GM10266 (cell line): ENCODE measurements around the gene ELOVL2.

Source experiments
- DNase-seq: peaks from one replicate; pipeline ENCODE4 v3.0.0; 2012; ENCODE audit errors: extremely low spot score
- TF ChIP-seq, protein P1 (sequence below): IDR thresholded peaks from 2 replicates; pipeline ENCODE4 v1.5.1; 2012; ENCODE audit warnings: mild to moderate bottlenecking, low read depth; ENCODE audit not compliant: control insufficient read depth, insufficient read depth; ENCODE audit errors: missing control alignments

The ELOVL2 gene

DNA sequence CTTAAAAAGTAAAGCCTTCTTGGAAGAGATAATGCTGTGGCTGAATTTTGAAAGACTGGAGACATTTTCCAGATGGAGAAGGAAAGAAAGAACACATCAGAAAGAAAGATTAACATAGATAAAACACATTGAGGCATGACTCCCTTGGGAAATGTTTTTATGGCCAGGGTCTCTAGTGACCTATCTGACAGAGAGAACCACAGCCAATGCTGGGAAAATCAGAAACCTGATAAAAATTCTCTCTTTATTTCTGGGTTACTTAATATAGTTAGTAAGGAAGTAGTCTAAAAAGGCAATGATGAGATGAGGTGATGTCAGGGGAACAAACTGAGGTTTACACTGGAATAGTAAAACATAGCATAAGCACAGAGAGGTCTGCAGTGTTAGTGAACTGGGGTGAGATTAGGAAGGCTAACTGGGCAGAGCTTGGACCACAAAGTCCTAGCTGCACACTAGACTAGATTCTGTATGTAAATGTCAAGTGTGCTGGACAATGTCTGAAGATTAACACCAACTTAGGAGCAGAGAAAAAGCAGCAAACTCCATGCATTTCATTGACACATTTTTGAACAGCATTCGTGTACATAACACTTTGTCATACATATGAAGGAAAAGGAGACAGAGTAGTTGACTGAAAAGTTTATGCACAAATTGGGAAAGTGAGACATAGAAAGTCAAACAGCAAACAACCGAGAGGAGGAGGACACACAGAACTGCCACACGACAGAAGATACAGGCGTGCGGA, 31.0 kb downstream of the ELOVL2 start:
- TF ChIP-seq, protein P1, sequence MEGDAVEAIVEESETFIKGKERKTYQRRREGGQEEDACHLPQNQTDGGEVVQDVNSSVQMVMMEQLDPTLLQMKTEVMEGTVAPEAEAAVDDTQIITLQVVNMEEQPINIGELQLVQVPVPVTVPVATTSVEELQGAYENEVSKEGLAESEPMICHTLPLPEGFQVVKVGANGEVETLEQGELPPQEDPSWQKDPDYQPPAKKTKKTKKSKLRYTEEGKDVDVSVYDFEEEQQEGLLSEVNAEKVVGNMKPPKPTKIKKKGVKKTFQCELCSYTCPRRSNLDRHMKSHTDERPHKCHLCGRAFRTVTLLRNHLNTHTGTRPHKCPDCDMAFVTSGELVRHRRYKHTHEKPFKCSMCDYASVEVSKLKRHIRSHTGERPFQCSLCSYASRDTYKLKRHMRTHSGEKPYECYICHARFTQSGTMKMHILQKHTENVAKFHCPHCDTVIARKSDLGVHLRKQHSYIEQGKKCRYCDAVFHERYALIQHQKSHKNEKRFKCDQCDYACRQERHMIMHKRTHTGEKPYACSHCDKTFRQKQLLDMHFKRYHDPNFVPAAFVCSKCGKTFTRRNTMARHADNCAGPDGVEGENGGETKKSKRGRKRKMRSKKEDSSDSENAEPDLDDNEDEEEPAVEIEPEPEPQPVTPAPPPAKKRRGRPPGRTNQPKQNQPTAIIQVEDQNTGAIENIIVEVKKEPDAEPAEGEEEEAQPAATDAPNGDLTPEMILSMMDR: no peak
- DNase-seq: no peak

DNA sequence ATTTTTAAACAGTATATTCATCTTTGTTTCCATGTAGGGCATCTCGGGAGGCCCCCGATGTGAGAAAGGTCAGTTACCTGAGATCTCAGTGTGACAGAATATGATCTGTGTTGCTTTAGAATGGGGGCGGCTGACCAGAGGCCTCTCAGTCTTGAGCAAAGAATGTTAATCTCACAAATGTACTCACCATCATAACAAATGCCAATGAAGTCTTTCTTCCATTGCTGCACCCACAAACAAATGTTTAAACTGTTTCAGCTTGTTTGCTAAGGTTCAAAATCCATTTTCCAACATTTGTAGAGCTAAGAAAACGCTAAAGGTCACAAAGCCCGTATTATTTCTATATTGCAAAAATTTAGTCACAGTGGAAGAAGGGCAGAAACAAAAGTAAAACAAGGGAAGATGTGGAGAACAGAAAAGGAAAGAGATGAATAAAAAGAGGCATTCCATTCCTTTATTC, 31.8 kb downstream of the ELOVL2 start:
- DNase-seq: no peak
- TF ChIP-seq, protein P1: no peak

DNA sequence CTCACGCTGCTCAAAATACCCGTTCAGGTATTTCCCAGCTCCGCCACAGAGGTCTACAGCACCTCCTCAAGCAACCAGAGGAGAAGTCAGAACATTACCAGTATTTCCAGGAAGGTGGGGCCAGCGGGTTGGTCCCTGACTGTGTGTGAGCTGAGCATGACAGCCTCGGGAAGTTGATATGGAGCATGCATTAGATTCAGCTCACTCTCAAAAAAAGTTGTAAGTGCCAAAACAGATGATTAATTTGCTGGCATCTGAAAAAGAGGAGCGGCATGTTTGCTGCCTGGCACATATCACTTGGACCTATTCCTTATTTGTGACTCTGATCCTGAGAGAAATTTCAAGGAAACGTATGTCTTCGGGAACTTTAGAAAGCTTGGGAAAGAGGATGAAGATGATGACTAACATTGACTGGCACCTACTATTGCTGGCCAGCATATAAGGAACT, 32.3 kb downstream of the ELOVL2 start:
- TF ChIP-seq, protein P1: no peak
- DNase-seq: no peak

DNA sequence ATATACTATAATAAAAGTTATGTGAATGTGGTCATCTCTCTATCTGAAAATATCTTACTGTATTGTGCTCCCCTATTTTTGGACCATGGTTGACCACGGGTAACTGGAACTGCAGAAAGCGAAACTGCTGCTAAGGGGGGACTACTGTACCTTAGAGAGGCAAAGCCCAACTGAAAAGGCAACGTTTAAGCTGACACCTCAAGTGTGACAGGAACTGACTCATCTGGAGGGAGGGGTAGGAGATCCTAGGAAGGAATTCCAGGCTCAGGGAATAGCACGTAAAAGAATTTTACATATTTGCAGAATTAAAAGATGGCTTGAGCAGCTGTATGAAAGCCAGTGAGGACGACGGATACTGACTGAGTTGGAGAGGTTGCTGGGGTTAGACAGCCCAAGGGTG, 34.8 kb downstream of the ELOVL2 start:
- TF ChIP-seq, protein P1: no peak
- DNase-seq: peak; percentile 10

DNA sequence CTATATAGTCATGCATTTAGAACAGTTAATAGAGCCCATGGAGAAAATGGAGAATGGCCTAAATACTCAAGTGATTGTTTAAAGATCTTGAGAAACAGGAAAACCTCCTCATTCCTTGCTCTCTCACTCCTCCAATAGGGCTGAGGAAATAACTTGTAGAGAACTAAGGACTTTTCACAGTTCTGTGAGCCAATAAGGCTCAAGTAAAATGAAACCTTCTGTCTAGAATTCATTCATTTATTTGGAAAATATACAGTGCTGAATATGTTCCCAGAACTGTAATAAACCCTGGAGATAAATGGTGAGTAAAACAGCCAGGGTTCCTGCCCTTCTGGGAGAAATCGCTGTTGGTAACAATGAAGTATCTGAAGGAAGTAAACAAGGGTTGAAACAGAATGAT, 35.3 kb downstream of the ELOVL2 start:
- TF ChIP-seq, protein P1: no peak
- no peak for DNase-seq

DNA sequence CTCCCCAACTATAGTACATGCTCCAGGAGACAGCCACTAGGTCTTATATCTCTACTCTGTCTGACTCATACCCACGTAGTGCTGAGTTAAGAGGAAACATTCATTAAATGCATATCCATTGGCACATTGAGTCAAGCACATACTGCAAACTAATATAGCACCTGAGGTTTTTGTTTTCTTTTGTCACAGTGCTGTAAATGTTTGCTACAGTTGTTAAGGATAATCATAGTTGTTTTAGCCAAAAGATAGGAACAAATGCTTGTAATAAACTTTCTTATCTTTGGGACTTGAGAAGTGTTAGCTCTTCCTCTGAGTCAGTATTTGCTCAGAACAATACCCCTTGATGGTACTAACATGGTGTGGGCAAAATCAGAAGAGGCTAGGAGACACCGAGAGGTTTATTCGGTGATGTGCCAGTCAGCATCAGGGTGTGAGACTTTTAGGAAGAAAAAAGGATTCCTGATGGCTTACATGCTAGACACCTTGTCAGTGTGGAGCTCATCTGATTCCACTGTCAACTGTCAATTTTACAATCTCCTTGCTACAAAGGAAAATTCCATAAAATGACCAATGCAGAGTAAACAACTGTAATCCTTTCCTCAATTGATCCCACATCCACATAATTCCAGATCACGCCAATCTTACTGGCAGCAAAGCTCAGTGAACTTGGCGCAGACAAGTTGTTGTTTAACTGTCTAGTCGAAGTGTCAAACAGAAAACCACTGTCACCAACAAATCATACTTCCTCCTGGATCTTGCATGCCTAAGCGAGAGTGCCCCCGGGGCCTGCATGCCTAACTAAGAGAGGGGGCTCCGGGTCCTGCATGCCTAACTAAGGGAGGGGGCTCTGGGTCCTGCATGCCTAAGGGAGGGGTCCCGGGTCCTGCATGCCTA, 36.1 kb downstream of the ELOVL2 start:
- DNase-seq: no peak
- TF ChIP-seq, protein P1: no peak
